HEK293T (cell line): Measurements from ENCODE around the gene CDC25A.

Experiments
- ARNT ChIP-seq: fragments of 450-650 bp; IDR thresholded peaks from 2 replicates; pipeline ENCODE4 v1.6.1; 2017; ENCODE audit warnings: mild to moderate bottlenecking
- BHLHE40 ChIP-seq: fragments of 450-650 bp; IDR thresholded peaks from 2 replicates; pipeline ENCODE4 v1.6.1; 2016; ENCODE audit warnings: mild to moderate bottlenecking, moderate library complexity, borderline replicate concordance
- L3MBTL2 ChIP-seq: fragments of 450-650 bp; conservative IDR thresholded peaks from 2 replicates; pipeline ENCODE4 v1.6.1; 2016; ENCODE audit warnings: mild to moderate bottlenecking
- TARDBP ChIP-seq: fragments of 450-650 bp; IDR thresholded peaks from 2 replicates; pipeline ENCODE4 v1.6.1; 2016

- TF ChIP-seq L3MBTL2 (no peak), ARNT (no peak), TARDBP (no peak), BHLHE40 (no peak)
Measured at GRCh38 chr3:48184299-48184698, 3.9 kb downstream of the CDC25A start.
